Dedifferentiated amniotic fluid mesenchymal stem cell (primary cell): ENCODE results near the gene LRTM2.

ENCODE experiments used
- DNase-seq: peaks from one replicate; pipeline ENCODE4 v3.0.0-alpha.2; 2016; ENCODE audit errors: extremely low spot score

Gene LRTM2

DNA sequence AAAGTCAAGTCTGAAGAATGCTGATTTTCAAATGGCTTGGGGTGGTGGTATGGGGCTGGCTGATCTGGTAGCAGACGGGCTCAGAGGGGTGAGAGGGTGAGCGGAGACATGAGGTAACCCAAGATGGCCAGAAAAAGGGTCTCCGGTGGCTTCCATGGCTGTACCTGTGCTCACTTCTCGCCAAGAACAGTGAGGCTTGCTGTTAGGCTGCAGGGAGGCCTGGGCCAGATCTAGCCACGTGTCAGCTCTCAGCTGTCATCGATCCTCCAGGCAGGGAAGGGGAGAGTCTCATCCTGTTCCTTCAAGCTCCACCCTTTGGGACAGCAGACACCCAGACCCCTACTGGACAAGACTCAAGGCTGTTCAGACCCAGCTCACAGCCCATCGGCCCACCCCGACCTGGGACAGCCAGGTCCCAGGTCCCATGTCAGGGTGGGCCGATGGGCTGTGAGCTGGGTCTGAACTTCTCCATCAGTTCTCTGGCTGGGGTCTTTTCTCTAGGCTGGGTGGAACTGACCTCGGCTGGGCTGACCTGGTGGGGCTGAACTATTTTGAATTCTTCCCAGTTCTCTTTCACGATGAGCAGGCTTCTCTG, 9.0 kb downstream of the LRTM2 start:
- DNase-seq: no peak

DNA sequence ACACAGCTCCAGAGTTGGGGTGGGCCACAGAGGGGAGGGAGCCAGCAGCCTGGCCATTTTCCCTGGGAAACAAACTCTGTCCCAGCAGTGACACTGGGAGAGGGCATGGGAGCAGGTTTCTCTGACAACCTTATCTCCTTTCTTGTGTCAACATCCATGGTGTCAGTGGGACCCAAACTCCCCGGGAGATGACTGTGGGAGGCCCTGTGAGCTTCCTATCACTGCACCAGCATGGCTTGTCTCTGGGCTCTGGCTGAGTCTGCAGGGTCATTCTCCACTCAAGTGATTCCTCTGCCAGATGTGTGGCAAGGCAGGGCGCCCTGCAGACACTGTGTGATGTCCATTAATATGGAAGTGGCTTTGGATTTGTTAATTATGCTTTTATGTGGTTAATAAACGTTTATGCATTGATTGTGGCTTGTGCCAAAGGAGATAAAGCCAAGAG, 10.1 kb downstream of the LRTM2 start:
- DNase-seq: no peak

DNA sequence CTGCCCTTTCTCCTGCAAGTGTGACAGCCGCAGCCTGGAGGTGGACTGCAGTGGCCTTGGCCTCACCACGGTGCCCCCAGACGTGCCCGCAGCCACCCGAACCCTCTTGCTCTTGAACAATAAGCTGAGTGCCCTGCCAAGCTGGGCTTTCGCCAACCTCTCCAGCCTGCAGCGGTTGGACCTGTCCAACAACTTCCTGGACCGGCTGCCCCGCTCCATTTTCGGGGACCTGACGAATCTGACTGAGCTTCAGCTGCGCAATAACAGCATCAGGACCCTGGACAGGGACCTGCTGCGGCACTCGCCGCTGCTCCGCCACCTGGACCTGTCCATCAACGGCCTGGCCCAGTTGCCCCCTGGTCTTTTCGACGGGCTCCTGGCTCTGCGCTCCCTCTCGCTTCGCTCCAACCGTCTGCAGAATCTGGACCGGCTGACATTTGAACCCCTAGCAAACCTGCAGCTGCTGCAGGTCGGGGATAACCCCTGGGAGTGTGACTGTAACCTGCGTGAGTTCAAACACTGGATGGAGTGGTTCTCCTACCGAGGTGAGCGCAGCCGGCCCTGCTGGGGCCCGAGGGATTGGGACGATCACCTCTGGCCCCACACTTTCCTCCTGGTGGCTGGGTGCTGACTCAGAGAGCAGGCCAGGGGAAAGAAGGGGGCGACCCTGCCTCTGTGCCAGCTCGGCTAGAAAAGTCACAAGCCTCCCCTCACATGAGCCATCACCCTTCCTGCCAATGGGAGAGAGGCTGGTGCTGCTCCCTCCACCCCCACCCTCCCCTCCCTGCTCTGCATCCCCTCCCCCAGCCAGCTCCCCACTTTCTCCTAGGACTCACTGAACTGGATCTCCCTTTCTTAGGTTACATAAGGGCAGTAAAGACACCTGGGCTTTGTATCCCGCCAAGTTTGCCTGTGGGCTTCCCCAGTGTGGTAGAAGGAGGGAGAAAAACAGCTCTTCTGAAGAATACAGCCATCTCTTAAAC, 10.9 kb downstream of the LRTM2 start:
- DNase-seq: no peak

DNA sequence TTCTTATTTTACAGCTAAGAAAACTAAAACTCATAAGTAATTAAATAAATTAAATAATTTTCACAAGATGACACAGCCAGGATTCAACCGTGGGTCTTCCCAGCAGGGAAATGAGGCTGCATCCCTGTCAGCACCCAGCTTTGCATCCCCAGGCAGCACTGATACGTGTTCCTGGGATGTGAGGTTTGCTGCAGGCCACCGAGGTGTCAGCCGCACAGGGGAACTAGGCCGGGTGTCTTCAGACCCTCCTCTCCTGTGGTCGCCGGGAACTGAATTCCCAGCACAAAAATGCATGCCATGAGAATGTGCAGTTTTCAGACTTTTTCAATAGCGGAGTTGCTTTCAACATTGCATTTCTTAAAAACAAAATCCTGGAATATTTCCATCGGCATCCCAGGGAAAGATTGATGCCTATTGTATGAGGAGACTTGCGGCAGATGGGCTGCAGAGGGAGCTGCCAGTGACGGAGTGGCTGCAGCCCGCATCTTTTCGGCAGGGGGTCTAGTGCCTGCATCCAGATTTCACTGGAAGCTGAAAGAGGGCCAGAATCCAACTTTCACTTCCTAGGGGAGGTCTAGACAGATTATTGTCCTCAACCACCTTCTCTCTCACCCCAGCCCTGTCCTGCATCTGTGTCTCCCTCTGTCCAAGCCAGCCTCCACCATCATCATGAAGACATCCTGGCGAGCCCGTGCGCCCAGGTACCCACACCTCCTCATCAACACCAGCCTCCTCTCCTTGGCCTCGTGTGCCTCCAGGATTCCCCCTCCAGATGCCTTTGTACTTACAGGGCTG, 12.6 kb downstream of the LRTM2 start:
- no peak for DNase-seq

DNA sequence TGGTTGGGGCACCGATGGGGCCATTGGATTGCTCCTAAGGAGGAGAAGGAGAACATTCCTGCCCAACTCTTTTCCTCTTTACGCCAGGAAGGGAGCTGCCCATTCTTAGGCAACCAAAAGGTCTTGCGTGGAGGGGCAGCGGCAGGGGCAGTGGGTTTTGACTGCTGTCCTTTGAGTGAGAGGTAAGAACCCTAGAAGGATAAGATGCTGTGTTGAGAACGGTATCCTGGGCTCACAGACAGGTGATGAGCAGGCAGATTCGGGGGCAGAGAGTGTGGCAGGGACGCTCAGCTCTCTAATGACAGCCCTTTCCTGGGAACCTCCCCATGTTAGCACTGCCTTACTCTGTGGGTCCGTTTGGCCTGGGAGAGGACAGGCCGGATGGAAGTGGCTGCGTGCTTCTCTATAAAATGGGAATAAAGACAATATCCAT, 13.2 kb downstream of the LRTM2 start:
- DNase-seq: no peak

DNA sequence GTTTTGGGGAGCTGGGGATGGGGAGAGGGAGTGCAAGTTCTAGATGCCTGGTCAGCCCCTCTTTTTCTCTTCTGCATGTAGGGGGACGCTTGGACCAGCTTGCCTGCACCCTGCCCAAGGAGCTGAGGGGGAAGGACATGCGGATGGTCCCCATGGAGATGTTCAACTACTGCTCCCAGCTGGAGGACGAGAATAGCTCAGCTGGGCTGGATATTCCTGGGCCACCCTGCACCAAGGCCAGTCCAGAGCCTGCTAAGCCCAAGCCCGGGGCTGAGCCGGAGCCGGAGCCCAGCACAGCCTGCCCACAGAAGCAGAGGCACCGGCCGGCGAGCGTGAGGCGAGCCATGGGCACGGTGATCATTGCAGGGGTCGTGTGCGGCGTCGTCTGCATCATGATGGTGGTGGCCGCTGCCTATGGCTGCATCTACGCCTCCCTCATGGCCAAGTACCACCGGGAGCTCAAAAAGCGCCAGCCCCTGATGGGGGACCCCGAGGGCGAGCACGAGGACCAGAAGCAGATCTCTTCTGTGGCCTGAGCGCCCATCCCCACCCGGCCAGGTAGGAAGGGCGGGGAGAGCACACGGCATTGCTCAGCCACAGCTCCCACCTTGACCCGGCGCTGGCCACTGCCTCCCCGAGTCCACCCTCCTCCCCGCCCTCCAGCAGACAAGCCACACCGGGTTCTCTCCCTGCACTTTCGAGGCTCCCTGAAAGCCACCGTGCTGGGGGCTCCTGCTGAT, 14.0 kb downstream of the LRTM2 start:
- no peak for DNase-seq

DNA sequence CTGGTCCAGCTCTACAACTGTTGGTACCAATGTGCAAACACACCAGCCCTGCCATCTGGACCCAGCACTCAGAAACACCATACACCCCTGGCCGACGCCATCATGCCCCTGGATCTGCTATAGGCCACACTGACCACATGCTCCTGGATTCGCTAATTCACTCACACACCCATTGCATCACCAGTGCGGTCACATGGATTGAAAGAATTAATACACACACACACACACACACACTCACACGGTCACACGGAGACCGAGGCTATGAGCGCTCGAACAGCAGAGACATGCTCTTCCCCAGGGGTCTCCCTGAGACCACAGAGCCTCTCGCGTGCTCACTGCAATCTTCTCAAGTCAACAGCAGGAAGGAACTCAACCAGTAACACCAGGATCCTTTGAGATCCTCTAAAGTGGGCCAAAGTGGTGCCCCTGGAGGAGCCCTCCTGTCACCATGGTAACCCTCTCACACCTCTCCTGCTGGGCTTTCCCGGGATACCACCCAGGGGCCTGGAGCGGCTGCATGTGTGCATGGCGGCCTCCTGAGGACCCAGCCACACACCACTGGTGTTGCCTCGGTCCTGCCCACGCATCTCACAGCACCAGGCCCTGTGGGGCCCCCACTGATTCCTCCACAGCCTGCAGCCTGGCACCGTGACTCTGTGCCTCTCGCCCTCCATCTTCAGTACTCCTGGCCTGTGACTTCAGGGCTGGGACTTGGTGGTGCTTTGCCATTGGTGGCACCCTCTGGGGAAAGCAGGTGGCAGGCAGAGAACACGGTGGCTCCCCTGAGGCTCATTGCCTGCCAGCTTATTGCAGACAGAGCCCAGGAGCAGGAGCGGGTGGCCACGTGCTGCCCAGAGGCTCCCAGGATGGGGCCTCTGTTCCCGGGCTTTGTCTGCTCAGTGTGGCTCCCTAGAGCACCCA, 15.1 kb downstream of the LRTM2 start:
- DNase-seq: no peak

DNA sequence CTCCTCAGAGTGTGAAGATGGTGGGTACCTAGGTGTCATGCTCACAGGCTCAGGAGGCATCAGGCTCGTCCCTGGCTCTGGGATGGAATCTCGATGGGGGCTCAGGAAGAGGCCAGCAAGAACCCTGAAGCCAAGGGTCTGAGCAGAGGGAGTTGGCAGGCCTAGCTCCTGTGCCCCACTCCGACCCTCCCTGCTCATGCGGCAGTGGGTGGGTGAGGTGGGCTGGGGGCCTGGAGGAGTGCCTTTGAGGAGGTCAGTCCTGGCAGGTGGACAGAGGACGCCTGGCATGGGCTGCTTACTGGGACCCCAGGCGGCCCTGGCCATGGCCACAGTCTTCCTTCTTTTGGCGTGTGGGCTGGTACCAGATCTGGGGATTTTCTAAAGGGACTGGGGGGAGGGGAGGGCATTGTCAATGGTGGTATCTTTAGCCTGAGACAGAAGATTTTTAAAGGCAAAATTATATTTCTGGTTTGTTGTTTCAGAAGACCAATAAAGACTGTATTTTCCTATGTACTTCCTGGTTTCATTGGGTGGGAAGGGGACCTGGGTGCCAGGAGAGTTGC, 16.0 kb downstream of the LRTM2 start:
- DNase-seq: no peak

DNA sequence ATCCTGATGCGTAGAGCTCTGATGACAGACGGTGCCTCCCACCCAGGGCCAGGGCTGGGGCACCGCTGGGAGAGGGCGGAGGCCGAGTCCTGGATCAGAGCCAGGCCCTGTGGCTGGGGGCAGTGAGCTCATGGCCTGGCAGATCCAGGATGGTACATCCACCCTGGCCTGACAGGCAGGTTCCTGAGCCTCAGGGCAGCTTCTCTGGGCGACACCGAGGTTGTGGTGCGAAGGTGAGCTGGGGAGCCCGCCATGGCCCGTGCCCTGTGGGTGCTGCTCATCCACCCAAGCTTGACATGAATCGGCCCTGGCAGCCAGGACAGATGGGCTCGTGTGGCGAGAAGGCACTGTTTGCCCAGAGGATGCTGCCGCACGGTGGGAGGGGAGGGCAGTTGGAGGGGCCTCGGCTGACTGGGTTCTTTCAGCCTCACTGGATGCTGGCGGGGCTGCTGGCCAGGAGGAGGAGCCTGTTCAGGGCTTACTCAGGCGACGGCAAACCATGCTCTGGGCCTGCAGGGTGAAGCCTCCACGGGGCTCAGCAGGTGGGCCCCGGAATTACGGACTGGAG, 16.6 kb downstream of the LRTM2 start:
- no peak for DNase-seq

DNA sequence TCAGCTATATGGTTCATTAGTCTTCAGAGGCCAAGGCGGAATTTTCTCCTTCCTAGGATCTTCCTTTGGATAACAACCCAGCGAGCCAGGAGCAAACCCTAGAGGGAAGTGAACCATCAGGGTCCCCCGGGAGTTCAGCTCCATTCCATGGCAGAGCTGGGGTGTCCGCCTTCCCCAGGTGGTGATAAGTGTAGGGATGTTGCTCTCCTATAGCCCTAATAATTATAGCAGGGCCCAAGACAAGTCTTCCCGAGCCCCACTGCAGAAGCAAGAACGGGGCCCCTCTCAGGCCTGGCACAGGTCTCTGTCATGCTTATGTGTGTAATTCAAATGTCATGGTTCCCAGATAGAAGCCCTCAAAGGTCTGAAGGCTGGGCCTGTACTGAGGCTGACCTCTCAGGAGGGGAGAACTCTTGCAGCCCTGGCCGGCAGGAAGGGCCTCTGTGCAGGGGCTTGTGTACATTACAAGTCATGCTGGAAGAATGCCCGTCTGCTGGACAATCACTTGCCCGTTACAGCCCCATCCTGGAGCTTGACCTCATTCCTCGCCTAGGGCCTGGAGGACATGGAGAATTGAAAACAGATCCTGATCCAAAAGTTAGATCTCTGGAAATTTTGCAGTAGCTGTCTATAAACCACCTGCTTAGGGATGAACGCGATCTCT, 17.3 kb downstream of the LRTM2 start:
- DNase-seq: no peak

DNA sequence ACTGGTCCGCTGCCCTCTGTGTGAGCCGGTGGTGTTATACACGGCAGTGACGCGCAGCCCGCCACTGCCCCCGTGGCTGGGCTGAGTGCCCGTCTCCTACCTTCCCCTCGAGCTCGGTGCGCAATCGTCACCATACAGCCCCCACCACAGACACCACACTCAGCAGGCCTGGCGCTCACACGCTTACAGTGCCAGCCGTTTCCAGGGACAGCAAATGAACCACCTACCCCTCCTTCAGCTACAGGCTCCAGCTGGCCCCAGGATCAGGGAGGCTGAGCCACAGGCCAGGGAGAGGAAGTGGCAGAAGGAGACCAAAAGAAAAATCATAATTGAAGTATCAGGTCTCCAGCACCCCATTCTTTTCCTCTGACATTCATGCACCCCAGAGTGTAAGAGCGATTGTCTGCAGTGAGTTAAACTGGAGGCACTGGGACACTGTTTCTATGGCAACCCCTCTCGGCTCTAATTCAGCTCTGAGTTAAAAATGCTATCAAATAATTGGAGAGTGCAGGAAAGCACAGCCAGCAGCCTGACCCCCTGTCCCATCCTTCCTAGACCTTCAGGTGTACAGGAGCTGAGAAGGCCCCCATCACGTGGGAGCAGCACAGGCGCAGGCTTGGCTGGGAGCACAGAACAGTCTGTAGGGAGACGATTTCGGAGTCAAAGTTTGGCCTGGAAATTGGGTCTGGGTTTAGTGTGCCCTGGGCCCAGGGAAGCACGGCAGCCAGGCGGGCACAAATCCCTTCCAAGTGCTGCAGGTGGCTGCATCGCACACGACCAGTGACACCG, 18.0 kb downstream of the LRTM2 start:
- no peak for DNase-seq

DNA sequence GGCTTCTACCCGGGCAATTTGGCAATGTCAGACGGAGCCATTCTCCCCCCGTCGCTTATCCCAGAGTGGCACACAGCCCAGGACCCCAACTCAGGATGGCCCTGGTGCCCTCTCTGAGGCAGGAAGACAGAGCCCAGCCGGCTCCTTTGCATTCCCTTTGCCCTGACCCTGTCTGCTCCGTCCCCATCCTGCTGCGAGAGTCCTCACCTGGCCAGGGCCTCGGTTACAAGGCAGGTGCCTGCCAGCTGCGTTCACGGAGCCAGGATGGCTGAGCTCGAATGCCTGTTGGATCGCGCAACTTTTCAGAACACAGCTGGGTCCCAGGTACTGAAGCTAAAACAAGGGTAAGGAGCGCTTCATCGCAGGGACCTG, 18.6 kb downstream of the LRTM2 start:
- DNase-seq: no peak

DNA sequence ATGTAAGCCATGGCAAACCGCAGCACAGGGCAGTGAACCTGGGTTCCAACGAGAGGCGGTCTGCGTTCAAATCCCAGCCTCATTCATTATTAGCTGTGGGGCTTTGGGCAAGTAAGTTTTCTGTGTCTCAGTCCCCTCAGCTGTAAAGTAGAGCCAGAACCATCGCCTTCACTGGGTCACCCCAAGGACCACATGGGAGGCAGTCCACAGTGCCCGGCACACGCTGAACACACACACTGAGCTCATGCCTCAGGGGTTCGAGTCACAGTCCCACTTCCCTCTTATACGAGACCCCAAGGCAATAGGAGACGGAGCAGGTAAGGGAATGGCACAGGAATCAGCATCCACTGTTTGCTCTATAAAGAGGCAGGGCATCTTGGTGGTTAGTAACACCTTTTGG, 19.1 kb downstream of the LRTM2 start:
- DNase-seq: no peak

DNA sequence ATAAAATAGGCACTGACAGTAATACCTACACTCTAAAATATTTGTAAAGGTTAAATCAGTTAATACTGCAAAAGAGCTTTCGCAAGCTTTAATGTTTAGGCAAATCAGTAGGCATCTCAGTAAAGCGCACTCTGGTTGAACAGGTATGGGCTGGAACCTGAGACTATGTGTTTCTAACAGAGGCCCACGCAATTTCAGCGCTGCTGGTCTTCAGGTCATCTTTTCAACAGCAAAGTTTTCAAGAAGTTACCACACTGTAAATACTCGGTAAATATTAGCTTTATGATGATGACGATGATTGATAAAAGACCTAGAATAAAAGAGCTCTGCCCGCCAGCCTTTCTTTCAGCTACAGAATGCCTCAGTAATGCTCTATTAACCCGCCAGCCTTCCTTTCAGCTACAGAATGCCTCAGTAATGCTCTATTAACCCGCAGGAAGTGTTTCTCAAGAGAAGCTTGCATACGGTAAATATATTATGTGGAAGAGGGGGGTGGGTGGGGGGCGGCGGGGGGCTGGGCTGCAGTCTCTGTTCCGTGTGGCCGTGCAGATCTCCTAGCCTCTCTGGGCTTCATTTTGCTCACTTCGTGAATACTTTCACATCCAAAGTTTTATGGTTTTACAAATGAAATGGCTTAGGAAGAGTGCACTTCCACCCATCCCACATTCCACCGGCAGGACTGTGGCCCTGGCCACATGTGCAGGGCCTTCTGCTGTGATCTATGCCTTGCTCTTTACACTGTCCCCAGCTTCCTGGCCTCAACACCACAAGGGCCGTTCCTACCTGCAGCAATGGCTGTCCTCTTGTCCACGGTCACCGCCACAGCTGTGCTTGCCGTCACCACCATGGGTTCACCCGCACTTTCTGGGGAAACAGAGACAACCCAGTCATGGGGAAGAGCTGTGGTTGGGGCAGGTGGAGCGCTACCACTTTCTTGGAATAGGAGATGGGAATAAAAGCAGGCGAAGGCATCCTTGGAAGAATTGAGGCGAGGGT, 19.9 kb downstream of the LRTM2 start:
- no peak for DNase-seq

DNA sequence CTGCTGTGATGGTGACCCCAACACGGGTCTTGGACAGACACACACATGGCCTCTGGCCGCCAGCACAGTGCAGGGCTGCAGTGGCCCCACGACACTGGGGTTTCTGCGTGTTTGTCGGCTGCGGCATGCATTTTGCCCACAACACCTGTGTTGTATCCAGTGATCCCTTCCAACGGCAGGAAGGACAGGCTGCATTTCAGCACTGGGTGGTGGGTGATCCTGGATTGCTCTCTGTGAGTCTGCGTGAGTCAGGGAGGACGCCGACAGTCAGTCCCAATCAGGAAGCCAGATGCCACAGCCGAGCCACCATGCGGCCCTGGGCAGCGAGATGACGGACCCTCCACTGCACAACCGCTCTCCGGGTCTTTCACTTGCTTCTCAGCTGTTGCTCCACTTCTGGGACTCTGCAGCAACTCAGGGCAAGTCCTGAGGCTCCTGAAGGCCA, 20.6 kb downstream of the LRTM2 start:
- no peak for DNase-seq

DNA sequence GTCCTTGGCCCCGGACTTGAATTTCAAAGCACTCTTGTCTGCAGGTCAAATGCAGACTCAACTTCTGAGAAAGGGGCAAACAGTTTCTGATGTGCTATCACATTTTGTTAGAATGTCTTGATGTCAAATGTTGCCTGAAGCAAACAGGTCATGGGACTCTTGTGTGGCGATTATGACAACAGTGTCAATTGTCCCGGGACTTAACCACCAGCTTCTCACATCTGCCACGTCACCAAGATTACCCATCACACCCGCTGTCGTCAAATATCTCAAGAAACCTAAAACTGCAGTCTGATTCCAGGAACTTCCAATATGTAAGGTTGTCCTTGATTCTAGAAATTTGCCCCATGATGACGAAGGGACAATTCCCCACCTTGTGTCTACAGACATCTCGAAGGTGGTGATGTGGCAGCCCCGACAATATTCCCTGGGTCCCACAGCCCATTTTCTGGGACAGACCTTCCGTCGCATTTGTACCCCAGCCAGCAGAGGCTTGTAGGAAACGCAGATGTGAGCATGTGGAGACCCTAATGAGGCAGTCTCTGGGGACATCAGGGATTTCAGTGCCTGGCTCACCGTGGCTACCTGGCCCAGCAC, 21.3 kb downstream of the LRTM2 start:
- no peak for DNase-seq
